Lower leg skin (tissue), 4 donors: ENCODE results near the gene DENND1A. TPM values are rescaled to one million over a fixed set of nuclear protein-coding genes. Genes with fewer than 3 reads are reported as not detected.

Source experiments
- DNase-seq, 2 donors: peaks; one replicate each; pipeline ENCODE4 v3.0.0-alpha.2; 2019; ENCODE audit warnings: low spot score in 2 of 2
- H3K4me3 ChIP-seq: fragments of 200-600 bp; sonication (generic); 2 replicates; pipeline ENCODE4 v1.5.1; 2017; ENCODE audit warnings: mild to moderate bottlenecking, low read depth; ENCODE audit not compliant: poor library complexity, severe bottlenecking
- CTCF ChIP-seq, 3 donors: fragments of 450-650 bp; IDR thresholded peaks; one replicate each; pipeline ENCODE4 v1.5.1; 2016; ENCODE audit warnings: antibody characterized with exemption in 3 of 3, mild to moderate bottlenecking in 3 of 3, moderate library complexity in 2 of 3
- POLR2A ChIP-seq, 2 donors: fragments of 450-650 bp; IDR thresholded peaks; one replicate each; pipeline ENCODE4 v1.6.1; 2016 to 2017; ENCODE audit warnings: antibody characterized with exemption in 2 of 2, mild to moderate bottlenecking in 1 of 2, moderate library complexity in 1 of 2
- WGBS, 2 donors: methylation state at CpG; one replicate each; pipeline ENCODE4 v1.1.5; 2018; 5-methylcytosine and 5-hydroxymethylcytosine counted together
- intact Hi-C: fragments of 100-400 bp; cut with DNase I; formaldehyde crosslinking; loops from one replicate; pipeline ENCODE4 v1.15.0; 2023; ENCODE audit warnings: low total_unique reads
- total RNA-seq, 4 donors: library from RNA; depleted of rRNA; stranded (reverse); fragments of >200 nt; gene quantifications; one replicate each; pipeline ENCODE4 v1.1.0, GENCODE V29; 2016

DENND1A gene
- total RNA-seq, 4 donors from 2014 or later = 6.5 to 16.3 (median 12.3) TPM

DNA sequence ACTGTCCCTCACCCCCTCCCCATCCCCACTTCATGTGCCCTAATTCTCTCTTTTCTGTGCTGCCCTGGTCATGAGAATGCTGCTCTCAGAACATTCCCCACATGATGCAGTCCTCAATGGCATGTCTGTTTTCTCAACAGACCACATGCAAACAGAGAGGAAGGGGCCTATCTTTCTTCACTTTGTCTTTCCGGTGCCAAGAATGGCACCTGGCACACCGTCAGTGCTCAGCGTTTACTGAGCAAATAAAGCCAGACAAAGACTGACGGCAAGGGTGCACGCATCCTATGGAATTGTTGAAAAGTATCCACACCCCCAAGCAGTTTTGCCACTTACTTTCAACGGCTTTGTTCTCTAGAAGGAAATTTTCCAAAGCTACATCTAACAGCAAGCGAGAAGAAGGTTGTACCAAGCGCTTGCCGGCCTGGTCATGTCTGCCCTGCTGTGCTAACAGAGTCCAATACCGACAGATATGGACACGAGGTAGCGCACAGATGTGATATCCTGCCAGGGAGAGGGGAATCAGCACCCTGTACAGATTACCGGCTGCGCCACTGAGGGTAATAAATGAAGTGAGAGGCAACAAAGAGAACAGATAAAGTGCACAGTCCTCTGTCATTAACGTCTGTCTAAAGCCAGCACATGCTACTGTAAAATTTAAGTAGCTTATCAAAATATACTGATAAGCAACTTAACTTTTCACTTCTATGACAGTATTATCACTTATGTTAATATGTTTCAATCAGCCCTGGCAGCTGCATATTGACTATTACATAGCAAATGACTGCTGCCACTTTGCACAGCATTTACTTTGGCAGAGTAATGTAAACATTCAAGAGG, 251.7 kb downstream of the DENND1A start:
- no peak overlapping the region for H3K4me3 ChIP-seq
- no peak for TF ChIP-seq POLR2A (IDR thresholded peaks at IDR 0.05)
- no peak for TF ChIP-seq CTCF (IDR thresholded peaks at IDR 0.05)
- intact Hi-C loops = no loop called here
- DNase-seq = no peak
- WGBS, 2 donors = 80 to 88% methylated on average over 15 of the region's 15 CpGs

- TF ChIP-seq CTCF (IDR thresholded peaks at IDR 0.05) = no peak
- no peak for TF ChIP-seq POLR2A (IDR thresholded peaks at IDR 0.05)
- intact Hi-C loops = no loop called here
- no peak for DNase-seq
- 77 to 94% methylated on average over 2 of the region's 2 CpGs for WGBS, 2 donors
- no peak overlapping the region for H3K4me3 ChIP-seq
Observed at GRCh38 chr9:123676869-123677268, 253.1 kb downstream of the DENND1A start.

DNA sequence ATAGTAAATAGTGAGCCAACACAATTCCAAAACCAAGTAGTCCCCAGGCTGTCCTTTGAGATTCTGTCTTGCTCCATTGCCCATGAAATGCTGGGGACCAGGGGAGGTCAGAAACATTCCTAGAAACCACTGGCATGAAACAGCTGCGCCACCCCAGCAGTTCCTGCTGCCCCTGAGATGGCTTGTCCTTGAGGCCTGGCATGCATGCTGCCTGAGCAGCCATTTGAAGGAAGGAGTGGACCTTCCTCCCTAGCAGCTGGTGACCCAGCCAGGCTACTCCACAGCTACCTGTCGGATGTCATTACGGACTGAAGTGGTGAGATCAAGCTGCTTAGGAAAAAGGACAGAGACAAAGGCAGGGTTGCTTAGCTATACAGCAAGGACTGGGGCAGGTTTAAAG, 260.6 kb downstream of the DENND1A start:
- TF ChIP-seq POLR2A (IDR thresholded peaks at IDR 0.05) (no peak), CTCF (IDR thresholded peaks at IDR 0.05) (no peak)

GRCh38 chr9:123663529-123663928, 266.4 kb downstream of the DENND1A start:
- WGBS, 2 donors = 96 to 98% methylated on average over 1 of the region's 1 CpG
- intact Hi-C loops = no loop called here
- no peak overlapping the region for H3K4me3 ChIP-seq
- no peak for DNase-seq
- TF ChIP-seq CTCF (IDR thresholded peaks at IDR 0.05) = no peak
- no peak for TF ChIP-seq POLR2A (IDR thresholded peaks at IDR 0.05)

More for the DNA sequence above, 260.6 kb downstream of the DENND1A start:
- WGBS, 2 donors = 94 to 96% methylated on average over 3 of the region's 3 CpGs
- DNase-seq = no peak
- intact Hi-C loops = no loop called here
- H3K4me3 ChIP-seq = no peak overlapping the region

- TF ChIP-seq CTCF (IDR thresholded peaks at IDR 0.05) (no peak), POLR2A (IDR thresholded peaks at IDR 0.05) (no peak)
- WGBS, 2 donors = 94 to 96% methylated on average over 8 of the region's 8 CpGs
- intact Hi-C loops = no loop called here
- no peak for DNase-seq
- H3K4me3 ChIP-seq = no peak overlapping the region
Observed at GRCh38 chr9:123662057-123662776, 267.7 kb downstream of the DENND1A start.
